Endothelial cell of umbilical vein (primary cell): ENCODE measurements around the gene IPO5. TPM values are rescaled to one million over a fixed set of nuclear protein-coding genes. Genes with fewer than 3 reads are reported as not detected.

Source experiments
- BruUV-seq: library from RNA; stranded (reverse); fragments of 400-500 nt; replicated peaks from 2 replicates; lab custom pipeline; 2021; lab: Mats Ljungman, UMichigan
- CTCF ChIA-PET: fragments of 300-600, 350-600 bp; sonication (Branson Sonifier 250); formaldehyde crosslinking; loops from one replicate; lab custom pipeline; 2021; ENCODE audit warnings: antibody characterized with exemption, inconsistent platforms; lab: Charles Lee
- POLR2A ChIA-PET: fragments of 300-600, 350-600 bp; sonication (Branson Sonifier 250); formaldehyde crosslinking; loops from one replicate; lab custom pipeline; 2021; ENCODE audit warnings: antibody characterized with exemption, inconsistent platforms; lab: Charles Lee
- DNase-seq: peaks from one replicate; pipeline ENCODE4 v3.0.0-alpha.2; 2011; ENCODE audit warnings: low read depth, low spot score
- FAIRE-seq: peaks from 2 replicates; lab custom pipeline; 2011; peaks lifted over from hg19 to GRCh38; lab: Jason Lieb, UNC
- H2AFZ ChIP-seq: 2 replicates; pipeline ENCODE4 v1.6.0; 2012; ENCODE audit warnings: low read depth, low read length, control low read depth, inconsistent platforms
- H3K27ac ChIP-seq: 2 replicates; pipeline ENCODE4 v1.5.1; 2011; ENCODE audit warnings: low read depth, mild to moderate bottlenecking, control low read depth, low read length, moderate library complexity; ENCODE audit not compliant: insufficient read depth
- H3K27me3 ChIP-seq, 2 experiments: 2 replicates each; pipeline versions ENCODE4 v1.6.0 to v1.6.1; 2011; ENCODE audit warnings: low read length in 2 of 2, mixed read lengths in 1 of 2; ENCODE audit not compliant: control insufficient read depth in 2 of 2, insufficient read depth in 2 of 2
- H3K36me3 ChIP-seq, 2 experiments: 2 replicates in 1 of 2; 3 replicates in 1 of 2; pipeline ENCODE4 v1.5.1; 2011; ENCODE audit warnings: low read length in 2 of 2, mild to moderate bottlenecking in 1 of 2, moderate library complexity in 1 of 2; ENCODE audit not compliant: control insufficient read depth in 2 of 2, insufficient read depth in 2 of 2; ENCODE audit errors: extremely low read depth in 1 of 2
- H3K4me1 ChIP-seq: 3 replicates; pipeline ENCODE4 v1.5.1; 2011; ENCODE audit warnings: mild to moderate bottlenecking, low read length; ENCODE audit not compliant: control insufficient read depth, insufficient read depth; ENCODE audit errors: extremely low read depth
- H3K4me2 ChIP-seq: 2 replicates; pipeline ENCODE4 v1.6.1; 2011; ENCODE audit warnings: low read length, control low read depth, mixed read lengths; ENCODE audit not compliant: insufficient read depth
- H3K4me3 ChIP-seq, 3 experiments: fragments of 200-600 bp in 1 of 3; sonication (generic), shearing (Covaris generic) in 1 of 3; replicated peaks in 1 of 3; 2 replicates each; pipeline ENCODE4 v1.5.1; 2011 to 2016; ENCODE audit warnings: control low read depth in 3 of 3, low read length in 3 of 3, mild to moderate bottlenecking in 2 of 3, inconsistent platforms in 1 of 3, low read depth in 1 of 3, moderate library complexity in 1 of 3; ENCODE audit not compliant: insufficient read depth in 1 of 3
- H3K79me2 ChIP-seq: 2 replicates; pipeline ENCODE4 v1.6.0; 2012; ENCODE audit warnings: low read length, inconsistent platforms; ENCODE audit not compliant: control insufficient read depth, insufficient read depth
- H3K9ac ChIP-seq: replicated peaks from 2 replicates; pipeline ENCODE3; 2011; ENCODE audit warnings: low read length, control low read depth; ENCODE audit not compliant: insufficient read depth; ENCODE audit errors: extremely low read depth
- H3K9me1 ChIP-seq: replicated peaks from 3 replicates; pipeline ENCODE4 v1.6.0; 2011; ENCODE audit warnings: mild to moderate bottlenecking, low read length; ENCODE audit not compliant: control insufficient read depth, insufficient read depth; ENCODE audit errors: extremely low read depth
- H3K9me3 ChIP-seq: replicated peaks from 2 replicates; pipeline ENCODE4 v1.5.1; 2012; ENCODE audit warnings: low read length, inconsistent platforms; ENCODE audit not compliant: control insufficient read depth, insufficient read depth
- H4K20me1 ChIP-seq: replicated peaks from 2 replicates; pipeline ENCODE3; 2011; ENCODE audit warnings: mild to moderate bottlenecking, low read length; ENCODE audit not compliant: control insufficient read depth, insufficient read depth; ENCODE audit errors: extremely low read depth
- EZH2 ChIP-seq: IDR thresholded peaks from 2 replicates; pipeline ENCODE4 v1.6.1; 2012; ENCODE audit warnings: borderline replicate concordance, low read depth, mild to moderate bottlenecking, moderate library complexity, low read length, inconsistent platforms; ENCODE audit not compliant: severe bottlenecking
- FOS ChIP-seq: IDR thresholded peaks from 2 replicates; pipeline ENCODE4 v1.6.1; 2011; ENCODE audit warnings: mild to moderate bottlenecking, low read length, moderate library complexity, borderline replicate concordance; ENCODE audit not compliant: insufficient read depth
- GATA2 ChIP-seq: IDR thresholded peaks from 2 replicates; pipeline ENCODE4 v1.7.0; 2011; ENCODE audit warnings: low read depth, mild to moderate bottlenecking, moderate library complexity, mixed read lengths, low read length; ENCODE audit not compliant: insufficient read length, insufficient read depth
- JUN ChIP-seq: IDR thresholded peaks from 2 replicates; pipeline ENCODE4 v1.6.1; 2011; ENCODE audit warnings: borderline replicate concordance, low read depth; ENCODE audit not compliant: insufficient read length, insufficient read depth
- MAX ChIP-seq: IDR thresholded peaks from 2 replicates; pipeline ENCODE4 v1.6.1; 2011; ENCODE audit not compliant: insufficient read depth, insufficient read length
- MYC ChIP-seq: IDR thresholded peaks from one replicate; pipeline ENCODE4 v1.6.1; 2011; ENCODE audit warnings: mild to moderate bottlenecking, low read depth, low read length
- POLR2A ChIP-seq: IDR thresholded peaks from 2 replicates; pipeline ENCODE4 v1.6.1; 2012; ENCODE audit warnings: low read depth, mild to moderate bottlenecking, control low read depth, low read length
- POLR2AphosphoS5 ChIP-seq: IDR thresholded peaks from 2 replicates; pipeline ENCODE4 v1.6.1; 2012; ENCODE audit warnings: low read depth, mild to moderate bottlenecking, control low read depth, low read length, moderate library complexity; ENCODE audit not compliant: insufficient read depth
- dilution Hi-C: fragments of 300-500 bp; cut with MboI; formaldehyde crosslinking; loops from one replicate; pipeline ENCODE4 v1.15.0; 2019; ENCODE audit warnings: low sequenced_read_pairs; ENCODE audit not compliant: extremely low pct_ligation_motif_present
- intact Hi-C: fragments of 100-400 bp; cut with micrococcal nuclease; formaldehyde crosslinking; loops from one replicate; pipeline ENCODE4 v1.10.0; 2022
- polyA plus RNA-seq, 4 experiments: library from polyadenylated mRNA; depleted of rRNA in 3 of 4; stranded (reverse) in 3 of 4; unstranded in 1 of 4; fragments of >200 nt; gene quantifications; 2 replicates each; pipeline versions ENCODE4 v1.2.1 to v1.2.3, GENCODE V29; 2011 to 2012; ENCODE audit warnings: missing spikeins in 1 of 4
- total RNA-seq: library from RNA; stranded (reverse); gene quantifications from 2 replicates; pipeline ENCODE4 v1.2.3, GENCODE V29; 2021
- TF ChIP-seq, protein P1 (sequence below), 2 donors: IDR thresholded peaks; 1 replicate in 1 of 2; 2 replicates in 1 of 2; pipeline ENCODE4 v1.5.1; 2011; ENCODE audit warnings: low read length in 2 of 2, mild to moderate bottlenecking in 2 of 2, moderate library complexity in 2 of 2, control low read depth in 1 of 2, inconsistent platforms in 1 of 2, low read depth in 1 of 2; ENCODE audit not compliant: insufficient read depth in 1 of 2; ENCODE audit errors: extremely low read depth in 1 of 2

The IPO5 gene
- total and polyA plus RNA-seq, 2 donors (not counting 3 experiments of a cell fraction or from before 2014, with no cell fraction given) = 50.4 to 183 TPM

DNA sequence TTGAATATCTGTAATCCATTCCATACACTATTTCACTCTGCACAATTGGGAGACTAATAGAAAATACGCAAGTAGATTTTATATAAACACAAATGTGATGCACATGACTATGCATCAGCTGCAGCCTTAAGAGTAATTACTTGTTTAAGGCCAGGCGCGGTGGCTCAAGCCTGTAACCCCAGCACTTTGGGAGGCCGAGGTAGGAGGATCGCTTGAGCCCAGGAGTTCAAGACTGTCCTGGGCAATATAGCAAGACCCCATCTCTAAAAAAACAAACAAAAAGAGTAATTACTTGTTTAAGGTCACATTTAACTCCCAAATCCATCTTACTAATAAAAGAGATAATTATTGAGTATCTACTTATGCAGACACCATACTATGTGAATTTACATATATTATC, 18.0 kb downstream of the IPO5 start:
- Histone ChIP-seq H3K4me1 (peaks cover 3% of the 10 kb centered on the region), H3K27me3 (no peaks in the 10 kb centered on the region), H3K27ac (no peak overlapping the region), H3K9me3 (no peaks in the 10 kb centered on the region), H3K4me3 (no peak overlapping the region), H2AFZ (no peak overlapping the region), H3K9me1 (no peaks in the 10 kb centered on the region), H3K9ac (no peak overlapping the region), H3K79me2 (peaks cover under 1% of the 10 kb centered on the region), H4K20me1 (no peaks in the 10 kb centered on the region), H3K4me2 (no peak overlapping the region), H3K36me3 (no peaks in the 10 kb centered on the region)
- DNase-seq (no peak), FAIRE-seq (no peak)
- BruUV-seq = no TSS peak
- dilution Hi-C loops (no loop called here), intact Hi-C loops (no loop called here)
- ChIA-PET CTCF (interaction anchor here (1.6 kb wide), 1 partner anchor 115 kb away, joined by 5 read pairs; no protein-coding TSS in a partner anchor), POLR2A (no interaction called here)
- TF ChIP-seq MYC = no peak
- TF ChIP-seq JUN = no peak
- no peak for TF ChIP-seq GATA2
- TF ChIP-seq POLR2AphosphoS5 = no peak
- TF ChIP-seq, protein P1, sequence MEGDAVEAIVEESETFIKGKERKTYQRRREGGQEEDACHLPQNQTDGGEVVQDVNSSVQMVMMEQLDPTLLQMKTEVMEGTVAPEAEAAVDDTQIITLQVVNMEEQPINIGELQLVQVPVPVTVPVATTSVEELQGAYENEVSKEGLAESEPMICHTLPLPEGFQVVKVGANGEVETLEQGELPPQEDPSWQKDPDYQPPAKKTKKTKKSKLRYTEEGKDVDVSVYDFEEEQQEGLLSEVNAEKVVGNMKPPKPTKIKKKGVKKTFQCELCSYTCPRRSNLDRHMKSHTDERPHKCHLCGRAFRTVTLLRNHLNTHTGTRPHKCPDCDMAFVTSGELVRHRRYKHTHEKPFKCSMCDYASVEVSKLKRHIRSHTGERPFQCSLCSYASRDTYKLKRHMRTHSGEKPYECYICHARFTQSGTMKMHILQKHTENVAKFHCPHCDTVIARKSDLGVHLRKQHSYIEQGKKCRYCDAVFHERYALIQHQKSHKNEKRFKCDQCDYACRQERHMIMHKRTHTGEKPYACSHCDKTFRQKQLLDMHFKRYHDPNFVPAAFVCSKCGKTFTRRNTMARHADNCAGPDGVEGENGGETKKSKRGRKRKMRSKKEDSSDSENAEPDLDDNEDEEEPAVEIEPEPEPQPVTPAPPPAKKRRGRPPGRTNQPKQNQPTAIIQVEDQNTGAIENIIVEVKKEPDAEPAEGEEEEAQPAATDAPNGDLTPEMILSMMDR (IDR thresholded peaks at IDR 0.05; ENCODE audit: extremely low read depth in 1 of 2, insufficient read depth in 1 of 2, low read depth in 1 of 2, low read length in 2 of 2) = no peak
- no peak for TF ChIP-seq EZH2
- no peak for TF ChIP-seq MAX
- TF ChIP-seq FOS = no peak
- no peak for TF ChIP-seq POLR2A
